HepG2 (cell line): Measurements from ENCODE around the gene BSG. TPM values are rescaled to one million over a fixed set of nuclear protein-coding genes. Genes with fewer than 3 reads are reported as not detected.

ENCODE experiments used
- ATF4 ChIP-seq, 2 experiments: fragments of 450-650 bp in 1 of 2; sonication (generic) in 1 of 2; formaldehyde crosslinking; IDR thresholded peaks; 2 replicates each; pipeline versions ENCODE4 v1.5.0 to v1.8.0; 2020 to 2022; ENCODE audit warnings: mild to moderate bottlenecking in 1 of 2, missing genetic modification reagents in 1 of 2
- BCL3 ChIP-seq: sonication (generic); formaldehyde crosslinking; IDR thresholded peaks from 2 replicates; pipeline ENCODE4 v1.5.1; 2020; ENCODE audit warnings: mild to moderate bottlenecking, missing genetic modification reagents, moderate library complexity
- DMAP1 ChIP-seq: IDR thresholded peaks from 2 replicates; pipeline ENCODE4 v1.6.1; 2016
- FOXM1 ChIP-seq: sonication (generic); formaldehyde crosslinking; IDR thresholded peaks from 2 replicates; pipeline ENCODE4 v1.5.0; 2020; ENCODE audit warnings: missing genetic modification reagents
- HIC2 ChIP-seq: sonication (generic); formaldehyde crosslinking; IDR thresholded peaks from 2 replicates; pipeline ENCODE4 v1.9.0; 2022; ENCODE audit warnings: low read depth, missing genetic modification reagents
- KDM2A ChIP-seq: sonication (generic); formaldehyde crosslinking; IDR thresholded peaks from 2 replicates; pipeline ENCODE4 v1.4.0; 2020; ENCODE audit warnings: low read depth, missing genetic modification reagents, borderline replicate concordance
- KLF16 ChIP-seq, 2 experiments: sonication (generic) in 1 of 2; formaldehyde crosslinking in 1 of 2; IDR thresholded peaks; 2 replicates each; pipeline versions ENCODE4 v1.6.1 to v1.8.0; 2016 to 2023; ENCODE audit warnings: missing genetic modification reagents in 2 of 2, missing compliant biosample characterization in 1 of 2
- MEF2D ChIP-seq: sonication (generic); formaldehyde crosslinking; IDR thresholded peaks from 2 replicates; pipeline ENCODE4 v1.5.1; 2020; ENCODE audit warnings: mild to moderate bottlenecking, missing genetic modification reagents
- REL ChIP-seq: sonication (generic); formaldehyde crosslinking; conservative IDR thresholded peaks from 2 replicates; pipeline ENCODE4 v1.8.0; 2022; ENCODE audit warnings: mild to moderate bottlenecking, missing genetic modification reagents, moderate library complexity
- REST ChIP-seq, 2 experiments: IDR thresholded peaks; 2 replicates each; pipeline ENCODE4 v1.6.1; 2011 to 2012; ENCODE audit warnings: low read length in 2 of 2, borderline replicate concordance in 1 of 2, low read depth in 1 of 2, mild to moderate bottlenecking in 1 of 2, moderate library complexity in 1 of 2
- TBX2 ChIP-seq: sonication (generic); formaldehyde crosslinking; IDR thresholded peaks from 2 replicates; pipeline ENCODE4 v1.5.0; 2020; ENCODE audit warnings: missing genetic modification reagents, mild to moderate bottlenecking, borderline replicate concordance
- UBTF ChIP-seq: sonication (generic); formaldehyde crosslinking; IDR thresholded peaks from 2 replicates; pipeline ENCODE4 v1.4.0; 2020; ENCODE audit warnings: mild to moderate bottlenecking, missing genetic modification reagents
- ZNF644 ChIP-seq: IDR thresholded peaks from 2 replicates; pipeline ENCODE4 v1.6.1; 2016; ENCODE audit warnings: low read depth
- ZNF746 ChIP-seq: sonication (generic); formaldehyde crosslinking; IDR thresholded peaks from 2 replicates; pipeline ENCODE4 v1.8.0; 2022; ENCODE audit warnings: mild to moderate bottlenecking, missing genetic modification reagents
- polyA plus RNA-seq, 8 experiments: library from polyadenylated mRNA; depleted of rRNA in 3 of 8; stranded (reverse) in 7 of 8; unstranded in 1 of 8; fragments of >200 nt; fragmentation: Illumina TruSeq in 4 of 8; extraction: Trizol in 4 of 8; gene quantifications; 2 replicates each; pipeline versions ENCODE4 v1.2.1 to v1.2.3, GENCODE V29; 2011 to 2016; ENCODE audit warnings: low read depth in 4 of 8, missing spikeins in 1 of 8, mixed read lengths in 1 of 8; ENCODE audit not compliant: insufficient read depth in 1 of 8
- total RNA-seq, 5 experiments: library from RNA; depleted of rRNA; stranded (reverse); fragments of >200 nt; fragmentation: Illumina TruSeq; extraction: Trizol; gene quantifications; 2 replicates each; pipeline ENCODE4 v1.2.3, GENCODE V29; 2016; ENCODE audit warnings: low read depth in 1 of 5

The BSG gene
- total and polyA plus RNA-seq, 2 of the 13 experiments (the other 11 are each of a cell fraction or from before 2014, with no cell fraction given), result 309 to 754 TPM

GRCh38 chr19:570937-571565 lies 1.3 kb upstream of the BSG start (continued):
- no peak for TF ChIP-seq BCL3 (CRISPR knock-in tag)
- peak; percentile 61; the same call in 1 of the 2 replicates for TF ChIP-seq KDM2A (CRISPR knock-in tag)
- no peak for TF ChIP-seq ATF4 (CRISPR knock-in tag; IDR thresholded peaks at IDR 0.05)
- peak; percentile 61 for TF ChIP-seq TBX2
- TF ChIP-seq HIC2 (CRISPR knock-in tag), result peak; percentile 62; the same call in 1 of the 2 replicates
- peak; percentile 34; the same call in 1 of the 2 replicates for TF ChIP-seq MEF2D
- 0 out of 2 replicates have a peak, but pooled peaks have one; percentile 53 for TF ChIP-seq REL (CRISPR knock-in tag)
- peak in 1 of 2 experiments; percentile 18; a peak in 1 of 4 replicates for TF ChIP-seq REST (IDR thresholded peaks at IDR 0.05; ENCODE audit: borderline replicate concordance in 1 of 2, low read depth in 1 of 2, low read length in 2 of 2)
- peak; percentile 24; the same call in 1 of the 2 replicates for TF ChIP-seq ZNF644 (CRISPR knock-in tag)
- TF ChIP-seq ZNF746 (CRISPR knock-in tag), result 0 out of 2 replicates have a peak, but pooled peaks have one; percentile 58
- peak; percentile 80 for TF ChIP-seq UBTF (CRISPR knock-in tag)
- no peak for TF ChIP-seq KLF16 (CRISPR knock-in tag; IDR thresholded peaks at IDR 0.05)
- TF ChIP-seq FOXM1 (CRISPR knock-in tag), result no peak
- TF ChIP-seq DMAP1 (CRISPR knock-in tag), result peak; percentile 68; the same call in 1 of the 2 replicates
